IMR-90 (cell line): ENCODE results near the gene ELP4. TPM values are rescaled to one million over a fixed set of nuclear protein-coding genes. Genes with fewer than 3 reads are reported as not detected.

Experiments used
- ATAC-seq: fragments of 200-7000 bp; cut with Tn5 transposase; 2 replicates; pipeline ENCODE4 v1.9.1; 2020; ENCODE audit warnings: low read depth, mild to moderate bottlenecking, moderate library complexity
- BruUV-seq: library from RNA; stranded (reverse); fragments of 400-500 nt; replicated peaks from 2 replicates; lab custom pipeline; 2021; lab: Mats Ljungman, UMichigan
- CTCF ChIA-PET: fragments of 300-600 bp; formaldehyde crosslinking; extraction: SDS; loops from one replicate; lab custom pipeline; 2021; ENCODE audit warnings: antibody characterized with exemption; lab: Yijun Ruan, JAX
- POLR2A ChIA-PET: fragments of 300-600 bp; sonication (Branson Sonifier 250); formaldehyde crosslinking; loops from one replicate; lab custom pipeline; 2022; ENCODE audit warnings: antibody characterized with exemption; ENCODE audit not compliant: unreplicated experiment; lab: Charles Lee
- DNase-seq: peaks from one replicate; pipeline ENCODE4 v3.0.0; 2013
- H2AFZ ChIP-seq: replicated peaks from 2 replicates; pipeline ENCODE3; 2013; ENCODE audit warnings: low read length, mild to moderate bottlenecking; ENCODE audit not compliant: poor library complexity
- H2AK5ac ChIP-seq: 2 replicates; pipeline ENCODE4 v1.6.1; 2013; ENCODE audit warnings: low read depth, low read length, inconsistent platforms
- H2AK9ac ChIP-seq: replicated peaks from 2 replicates; pipeline ENCODE3; 2013; ENCODE audit warnings: mild to moderate bottlenecking, low read depth, low read length, moderate library complexity; ENCODE audit not compliant: poor library complexity
- H2BK120ac ChIP-seq: 2 replicates; pipeline ENCODE4 v1.6.1; 2013; ENCODE audit warnings: low read depth, low read length, inconsistent platforms
- H2BK15ac ChIP-seq: 3 replicates; pipeline ENCODE4 v1.6.1; 2013; ENCODE audit warnings: low read depth, low read length, inconsistent platforms
- H2BK20ac ChIP-seq: 2 replicates; pipeline ENCODE4 v1.6.1; 2013; ENCODE audit warnings: low read depth, mild to moderate bottlenecking, inconsistent platforms, low read length, moderate library complexity
- H2BK5ac ChIP-seq: 2 replicates; pipeline ENCODE4 v1.6.1; 2013; ENCODE audit warnings: mild to moderate bottlenecking, low read depth, low read length, inconsistent platforms; ENCODE audit not compliant: poor library complexity, severe bottlenecking
- H3K14ac ChIP-seq: replicated peaks from 2 replicates; pipeline ENCODE4 v1.6.1; 2013; ENCODE audit warnings: low read depth, low read length, inconsistent platforms
- H3K18ac ChIP-seq: 2 replicates; pipeline ENCODE4 v1.6.1; 2013; ENCODE audit warnings: low read depth, low read length, control low read depth
- H3K23ac ChIP-seq: 2 replicates; pipeline ENCODE4 v1.6.1; 2013; ENCODE audit warnings: low read depth, low read length, inconsistent platforms
- H3K27ac ChIP-seq: 2 replicates; pipeline ENCODE4 v1.5.1; 2013; ENCODE audit warnings: mild to moderate bottlenecking, control low read depth, low read length; ENCODE audit not compliant: insufficient read depth
- H3K27me3 ChIP-seq: 2 replicates; pipeline ENCODE4 v1.6.1; 2013; ENCODE audit warnings: low read length; ENCODE audit not compliant: control insufficient read depth, insufficient read depth
- H3K36me3 ChIP-seq: 2 replicates; pipeline ENCODE4 v1.6.1; 2013; ENCODE audit warnings: low read length, mixed read lengths; ENCODE audit not compliant: control insufficient read depth, insufficient read depth
- H3K4ac ChIP-seq: 2 replicates; pipeline ENCODE4 v1.6.1; 2013; ENCODE audit warnings: low read depth, low read length, inconsistent platforms
- H3K4me1 ChIP-seq: 2 replicates; pipeline ENCODE4 v1.6.1; 2013; ENCODE audit warnings: low read length, mixed read lengths; ENCODE audit not compliant: control insufficient read depth, insufficient read depth
- H3K4me2 ChIP-seq: 2 replicates; pipeline ENCODE4 v1.6.1; 2013; ENCODE audit warnings: low read depth, mild to moderate bottlenecking, control low read depth, low read length, moderate library complexity
- H3K4me3 ChIP-seq: 2 replicates; pipeline ENCODE4 v1.5.1; 2013; ENCODE audit warnings: low read depth, mild to moderate bottlenecking, control low read depth, low read length, moderate library complexity; ENCODE audit not compliant: insufficient read depth
- H3K56ac ChIP-seq: 2 replicates; pipeline ENCODE4 v1.6.1; 2013; ENCODE audit warnings: low read length, inconsistent platforms; ENCODE audit not compliant: insufficient read depth; ENCODE audit errors: extremely low read depth
- H3K79me1 ChIP-seq, 2 experiments: 2 replicates each; pipeline ENCODE4 v1.6.1; 2013; ENCODE audit warnings: low read length in 2 of 2, inconsistent platforms in 1 of 2, low read depth in 1 of 2
- H3K9ac ChIP-seq: 2 replicates; pipeline ENCODE4 v1.6.1; 2013; ENCODE audit warnings: low read depth, low read length, control low read depth
- H3K9me1 ChIP-seq: 2 replicates; pipeline ENCODE4 v1.6.1; 2013; ENCODE audit warnings: low read length, inconsistent platforms; ENCODE audit not compliant: insufficient read depth
- H3K9me3 ChIP-seq: 2 replicates; pipeline ENCODE4 v1.6.1; 2013; ENCODE audit warnings: low read length; ENCODE audit not compliant: control insufficient read depth, insufficient read depth
- H4K20me1 ChIP-seq: 2 replicates; pipeline ENCODE4 v1.6.1; 2013; ENCODE audit warnings: low read length, inconsistent platforms; ENCODE audit not compliant: insufficient read depth
- H4K5ac ChIP-seq: 2 replicates; pipeline ENCODE4 v1.6.1; 2013; ENCODE audit warnings: mild to moderate bottlenecking, low read depth, low read length, control low read depth
- H4K8ac ChIP-seq, 2 experiments: 2 replicates each; pipeline ENCODE4 v1.6.1; 2013; ENCODE audit warnings: low read depth in 2 of 2, low read length in 2 of 2, control low read depth in 1 of 2, inconsistent platforms in 1 of 2
- H4K91ac ChIP-seq: 2 replicates; pipeline ENCODE4 v1.6.1; 2013; ENCODE audit warnings: low read depth, low read length, inconsistent platforms; ENCODE audit not compliant: insufficient read depth
- CEBPB ChIP-seq: IDR thresholded peaks from 2 replicates; pipeline ENCODE4 v1.6.1; 2012; ENCODE audit warnings: low read depth, low read length, improper control_type of control experiment
- FOS ChIP-seq: fragments of 150-350 bp; IDR thresholded peaks from 2 replicates; pipeline ENCODE4 v1.6.1; 2016; ENCODE audit warnings: low read depth, low read length
- MAFK ChIP-seq: IDR thresholded peaks from 2 replicates; pipeline ENCODE4 v1.6.1; 2012; ENCODE audit warnings: low read depth, low read length, improper control_type of control experiment
- MAZ ChIP-seq: IDR thresholded peaks from 2 replicates; pipeline ENCODE4 v1.6.1; 2012; ENCODE audit warnings: low read depth, mild to moderate bottlenecking, low read length, improper control_type of control experiment, moderate library complexity, borderline replicate concordance
- MXI1 ChIP-seq: IDR thresholded peaks from 2 replicates; pipeline ENCODE4 v1.6.1; 2012; ENCODE audit warnings: low read depth, mild to moderate bottlenecking, low read length, moderate library complexity, borderline replicate concordance
- POLR2A ChIP-seq: IDR thresholded peaks from 2 replicates; pipeline ENCODE4 v1.6.1; 2012; ENCODE audit warnings: mild to moderate bottlenecking, low read depth, low read length
- RCOR1 ChIP-seq: IDR thresholded peaks from 2 replicates; pipeline ENCODE4 v1.6.1; 2012; ENCODE audit warnings: mild to moderate bottlenecking, low read length, improper control_type of control experiment; ENCODE audit not compliant: insufficient replicate concordance
- SMC3 ChIP-seq: fragments of 150-350 bp; IDR thresholded peaks from 2 replicates; pipeline ENCODE4 v1.6.1; 2016; ENCODE audit warnings: low read depth, mild to moderate bottlenecking, antibody characterized with exemption, low read length, moderate library complexity
- dilution Hi-C: fragments of 300-500 bp; cut with HindIII; formaldehyde crosslinking; loops from one replicate; pipeline ENCODE4 v1.14.3; 2018; ENCODE audit warnings: low sequenced_read_pairs; ENCODE audit not compliant: unreplicated experiment
- in situ Hi-C: fragments of 300-500 bp; cut with MboI; formaldehyde crosslinking; loops from 3 replicates; pipeline ENCODE4 v1.14.3; 2019; ENCODE audit warnings: low sequenced_read_pairs, inconsistent platforms, mixed read lengths
- intact Hi-C: fragments of 100-400 bp; cut with micrococcal nuclease; formaldehyde crosslinking; loops from 2 replicates; pipeline ENCODE4 v1.10.0; 2022
- polyA plus RNA-seq, 3 experiments: library from polyadenylated mRNA; depleted of rRNA; stranded (reverse); fragments of >200 nt; gene quantifications; 2 replicates each; pipeline ENCODE4 v1.2.3, GENCODE V29; 2012; ENCODE audit warnings: low replicate concordance in 1 of 3
- total RNA-seq: library from RNA; depleted of rRNA; stranded (reverse); fragments of >200 nt; gene quantifications from 2 replicates; pipeline ENCODE4 v1.2.3, GENCODE V29; 2012
- TF ChIP-seq, protein P1 (sequence below): conservative IDR thresholded peaks from 2 replicates; pipeline ENCODE4 v1.5.1; 2012; ENCODE audit warnings: mild to moderate bottlenecking, low read depth, low read length, improper control_type of control experiment
- TF ChIP-seq, protein P2 (sequence below): fragments of 150-350 bp; IDR thresholded peaks from 2 replicates; pipeline ENCODE4 v1.6.1; 2017; ENCODE audit warnings: mild to moderate bottlenecking, antibody characterized with exemption, low read length, low read depth
- TF ChIP-seq, protein P3 (sequence below): fragments of 150-350 bp; IDR thresholded peaks from 2 replicates; pipeline ENCODE4 v1.6.1; 2016; ENCODE audit warnings: low read depth, mild to moderate bottlenecking, low read length, moderate library complexity, borderline replicate concordance

The ELP4 gene
- total and polyA plus RNA-seq, 2 of the 4 experiments (the other 2 are of a cell fraction): 8.4 to 20.4 TPM

DNA sequence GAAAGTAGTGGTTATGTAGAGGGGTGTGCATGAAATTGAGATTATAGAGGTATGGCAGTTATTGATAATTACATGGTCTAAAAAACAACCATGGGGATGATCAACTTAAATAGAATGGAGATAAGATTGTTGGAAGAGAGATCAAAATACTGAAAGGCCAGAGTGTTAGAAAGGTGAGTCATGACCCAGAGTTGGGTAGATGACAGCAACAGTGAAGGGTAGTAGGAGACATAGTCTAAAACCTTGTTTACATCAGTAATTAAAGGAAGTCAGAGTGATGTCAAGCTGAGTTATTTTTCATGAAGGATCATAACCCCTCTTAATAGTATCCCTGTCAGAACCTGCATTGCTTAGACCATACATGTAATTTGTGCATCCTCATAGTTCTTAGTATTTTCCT is 110.9 kb downstream of the ELP4 start:
- H2BK15ac ChIP-seq: no peak overlapping the region
- H2AFZ ChIP-seq: no peak overlapping the region
- CTCF ChIA-PET: no interaction called here
- no peak for ATAC-seq
- H4K20me1 ChIP-seq: no peaks in the 10 kb centered on the region
- TF ChIP-seq POLR2A (no peak), MXI1 (no peak), MAZ (no peak), MAFK (no peak), FOS (no peak), RCOR1 (no peak), SMC3 (no peak), CEBPB (no peak)
- TF ChIP-seq, protein P1, sequence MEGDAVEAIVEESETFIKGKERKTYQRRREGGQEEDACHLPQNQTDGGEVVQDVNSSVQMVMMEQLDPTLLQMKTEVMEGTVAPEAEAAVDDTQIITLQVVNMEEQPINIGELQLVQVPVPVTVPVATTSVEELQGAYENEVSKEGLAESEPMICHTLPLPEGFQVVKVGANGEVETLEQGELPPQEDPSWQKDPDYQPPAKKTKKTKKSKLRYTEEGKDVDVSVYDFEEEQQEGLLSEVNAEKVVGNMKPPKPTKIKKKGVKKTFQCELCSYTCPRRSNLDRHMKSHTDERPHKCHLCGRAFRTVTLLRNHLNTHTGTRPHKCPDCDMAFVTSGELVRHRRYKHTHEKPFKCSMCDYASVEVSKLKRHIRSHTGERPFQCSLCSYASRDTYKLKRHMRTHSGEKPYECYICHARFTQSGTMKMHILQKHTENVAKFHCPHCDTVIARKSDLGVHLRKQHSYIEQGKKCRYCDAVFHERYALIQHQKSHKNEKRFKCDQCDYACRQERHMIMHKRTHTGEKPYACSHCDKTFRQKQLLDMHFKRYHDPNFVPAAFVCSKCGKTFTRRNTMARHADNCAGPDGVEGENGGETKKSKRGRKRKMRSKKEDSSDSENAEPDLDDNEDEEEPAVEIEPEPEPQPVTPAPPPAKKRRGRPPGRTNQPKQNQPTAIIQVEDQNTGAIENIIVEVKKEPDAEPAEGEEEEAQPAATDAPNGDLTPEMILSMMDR: no peak
- TF ChIP-seq, protein P2, sequence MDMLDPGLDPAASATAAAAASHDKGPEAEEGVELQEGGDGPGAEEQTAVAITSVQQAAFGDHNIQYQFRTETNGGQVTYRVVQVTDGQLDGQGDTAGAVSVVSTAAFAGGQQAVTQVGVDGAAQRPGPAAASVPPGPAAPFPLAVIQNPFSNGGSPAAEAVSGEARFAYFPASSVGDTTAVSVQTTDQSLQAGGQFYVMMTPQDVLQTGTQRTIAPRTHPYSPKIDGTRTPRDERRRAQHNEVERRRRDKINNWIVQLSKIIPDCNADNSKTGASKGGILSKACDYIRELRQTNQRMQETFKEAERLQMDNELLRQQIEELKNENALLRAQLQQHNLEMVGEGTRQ: no peak
- TF ChIP-seq, protein P3, sequence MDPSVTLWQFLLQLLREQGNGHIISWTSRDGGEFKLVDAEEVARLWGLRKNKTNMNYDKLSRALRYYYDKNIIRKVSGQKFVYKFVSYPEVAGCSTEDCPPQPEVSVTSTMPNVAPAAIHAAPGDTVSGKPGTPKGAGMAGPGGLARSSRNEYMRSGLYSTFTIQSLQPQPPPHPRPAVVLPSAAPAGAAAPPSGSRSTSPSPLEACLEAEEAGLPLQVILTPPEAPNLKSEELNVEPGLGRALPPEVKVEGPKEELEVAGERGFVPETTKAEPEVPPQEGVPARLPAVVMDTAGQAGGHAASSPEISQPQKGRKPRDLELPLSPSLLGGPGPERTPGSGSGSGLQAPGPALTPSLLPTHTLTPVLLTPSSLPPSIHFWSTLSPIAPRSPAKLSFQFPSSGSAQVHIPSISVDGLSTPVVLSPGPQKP: no peak
- dilution Hi-C loops (no loop called here), intact Hi-C loops (no loop called here), in situ Hi-C loops (no loop called here)
- no peaks in the 10 kb centered on the region for H3K9me3 ChIP-seq
- H3K9me1 ChIP-seq: no peaks in the 10 kb centered on the region
- no peak overlapping the region for H3K56ac ChIP-seq
- H3K27ac ChIP-seq: no peak overlapping the region
- no TSS peak for BruUV-seq
- no peak overlapping the region for H3K4me2 ChIP-seq
- H3K36me3 ChIP-seq: no peaks in the 10 kb centered on the region
- H2BK120ac ChIP-seq: no peak overlapping the region
- no peak overlapping the region for H4K8ac ChIP-seq
- H3K4ac ChIP-seq: no peak overlapping the region
- no peak overlapping the region for H3K4me3 ChIP-seq
- H3K9ac ChIP-seq: no peak overlapping the region
- no peak overlapping the region for H2BK5ac ChIP-seq
- no peak overlapping the region for H2AK9ac ChIP-seq
- H3K79me1 ChIP-seq: no peaks in the 10 kb centered on the region
- no peak overlapping the region for H2AK5ac ChIP-seq
- no peak overlapping the region for H2BK20ac ChIP-seq
- no peak overlapping the region for H4K5ac ChIP-seq
- no peak overlapping the region for H3K23ac ChIP-seq
- H3K27me3 ChIP-seq: no peaks in the 10 kb centered on the region
- no peak for DNase-seq
- no peaks in the 10 kb centered on the region for H3K4me1 ChIP-seq
- POLR2A ChIA-PET: no interaction called here
- H4K91ac ChIP-seq: no peak overlapping the region
- no peak overlapping the region for H3K14ac ChIP-seq
- H3K18ac ChIP-seq: no peak overlapping the region
